H1 (cell line): ENCODE data around the gene CMTM1. TPM values are rescaled to one million over a fixed set of nuclear protein-coding genes. Genes with fewer than 3 reads are reported as not detected.
A peak's percentile ranks its signal among the peaks of the same experiment; 100 is the strongest.

Experiments
- CHD7 ChIP-seq: fragments of 300-600 bp; sonication (generic); IDR thresholded peaks from 2 replicates; pipeline ENCODE4 v1.7.1; 2012; ENCODE audit warnings: low read length, moderate library complexity, mild to moderate bottlenecking, inconsistent platforms; ENCODE audit not compliant: insufficient replicate concordance
- KDM4A ChIP-seq: IDR thresholded peaks from one replicate; pipeline ENCODE4 v1.7.1; 2012; ENCODE audit warnings: low read depth, mild to moderate bottlenecking, moderate library complexity, low read length, inconsistent platforms; ENCODE audit not compliant: severe bottlenecking
- KDM5A ChIP-seq: fragments of 200-600 bp; IDR thresholded peaks from 2 replicates; pipeline ENCODE4 v1.7.1; 2012; ENCODE audit warnings: mild to moderate bottlenecking, low read length, inconsistent platforms, mixed read lengths
- SIRT6 ChIP-seq: IDR thresholded peaks from one replicate; pipeline ENCODE4 v1.7.1; 2012; ENCODE audit warnings: low read length, inconsistent platforms
- SRF ChIP-seq: IDR thresholded peaks from 2 replicates; pipeline ENCODE4 v1.6.1; 2011; ENCODE audit warnings: mild to moderate bottlenecking, low read depth, low read length, moderate library complexity
- TCF12 ChIP-seq: IDR thresholded peaks from 2 replicates; pipeline ENCODE4 v1.6.1; 2011; ENCODE audit warnings: low read depth, mild to moderate bottlenecking, low read length
- polyA plus RNA-seq, 7 experiments: library from polyadenylated mRNA; depleted of rRNA in 3 of 7; stranded (reverse) in 5 of 7; unstranded in 2 of 7; fragments of >200 nt in 5 of 7; fragments of 200-250 nt in 2 of 7; gene quantifications; 1 replicate in 5 of 7; 2 replicates in 1 of 7; 4 replicates in 1 of 7; pipeline versions ENCODE4 v1.2.1 to v1.2.3, GENCODE V29; 2011 to 2013; ENCODE audit warnings: missing spikeins in 2 of 7, mixed read lengths in 2 of 7
- total RNA-seq: library from RNA; stranded (reverse); fragmentation: NEBNext Ultra II Directional; extraction: Animal tissue kit (Norgen Biotek cat#: 25700); gene quantifications from 2 replicates; pipeline ENCODE4 v1.2.1, GENCODE V29; 2021

Gene CMTM1
- total and polyA plus RNA-seq, 2 of the 8 experiments (the other 6 are each of a cell fraction or from before 2014, with no cell fraction given): 1.2 to 2.0 TPM

GRCh38 chr16:66578651-66579531, 12.7 kb downstream of the CMTM1 start, which contains the start of gene CMTM2 (continued):
- no peak for TF ChIP-seq CHD7
- no peak for TF ChIP-seq KDM4A
- no peak for TF ChIP-seq SIRT6
- TF ChIP-seq SRF: no peak
- no peak for TF ChIP-seq KDM5A
- TF ChIP-seq TCF12: 0 out of 2 replicates have a peak, but pooled peaks have one; percentile 26
- TF ChIP-seq, all 59 proteins: peak for 8
